Activated CD4-positive, alpha-beta T cell treated with anti-CD3 and anti-CD28 coated beads, Interleukin-2, amount 10 ng/mL, durations not matched to agents 24 days and 14 days (primary cell): ENCODE measurements around the gene F8. TPM values are rescaled to one million over a fixed set of nuclear protein-coding genes. Genes with fewer than 3 reads are reported as not detected.
"Not testable (repeated sequence)": the region's sequence is repeated elsewhere in the genome, so short reads cannot be mapped to it uniquely, and the experiment has no call there.

Source experiments
- DNase-seq: peaks from one replicate; pipeline ENCODE4 v3.0.0; 2022
- H3K27ac Mint-ChIP-seq: one replicate; pipeline ENCODE4 v1.8.0; 2022; ENCODE audit warnings: mild to moderate bottlenecking, mixed read lengths
- H3K27me3 Mint-ChIP-seq: one replicate; pipeline ENCODE4 v1.8.0; 2022; ENCODE audit warnings: mixed read lengths
- H3K36me3 Mint-ChIP-seq: one replicate; pipeline ENCODE4 v1.8.0; 2022; ENCODE audit warnings: low read depth, mild to moderate bottlenecking, mixed read lengths
- H3K4me1 Mint-ChIP-seq: one replicate; pipeline ENCODE4 v1.8.0; 2021; ENCODE audit warnings: mixed read lengths
- H3K4me3 Mint-ChIP-seq: one replicate; pipeline ENCODE4 v1.8.0; 2022; ENCODE audit warnings: mild to moderate bottlenecking, moderate library complexity, mixed read lengths
- H3K9me3 Mint-ChIP-seq: one replicate; pipeline ENCODE4 v1.8.0; 2021; ENCODE audit warnings: mixed read lengths
- intact Hi-C: fragments of 100-400 bp; cut with micrococcal nuclease; formaldehyde crosslinking; loops from one replicate; pipeline ENCODE4 v1.15.1; 2023
- total RNA-seq: library from RNA; stranded (reverse); gene quantifications from 2 replicates; pipeline ENCODE4 v1.2.3, GENCODE V29; 2022

The F8 gene
- total RNA-seq, 1 donor from 2014 or later: 3.7 TPM

GRCh38 chrX:154910528-154910927, 112.0 kb downstream of the F8 start:
- H3K9me3 Mint-ChIP-seq, DNase-seq, H3K4me3 Mint-ChIP-seq, H3K27ac Mint-ChIP-seq, H3K27me3 Mint-ChIP-seq, H3K36me3 Mint-ChIP-seq, H3K4me1 Mint-ChIP-seq: not testable (repeated sequence)
- intact Hi-C loops: loop anchor here (10.0 kb wide), 1 partner anchor 304 kb away; the partner anchor contains the start of gene VBP1

GRCh38 chrX:154910048-154910447, 112.5 kb downstream of the F8 start:
- H3K4me3 Mint-ChIP-seq, H3K4me1 Mint-ChIP-seq, H3K27ac Mint-ChIP-seq, H3K36me3 Mint-ChIP-seq, H3K27me3 Mint-ChIP-seq, H3K9me3 Mint-ChIP-seq, DNase-seq: not testable (repeated sequence)
- intact Hi-C loops: loop anchor here (10.0 kb wide), 1 partner anchor 305 kb away; the partner anchor contains the start of gene VBP1

GRCh38 chrX:154908821-154909220, 113.7 kb downstream of the F8 start:
- intact Hi-C loops: no loop called here
- Mint-ChIP-seq H3K4me1 (no peaks in the 10 kb centered on the region), H3K36me3 (no peaks in the 10 kb centered on the region), H3K4me3 (no peak overlapping the region), H3K27me3 (peaks cover 8% of the 10 kb centered on the region), H3K27ac (no peak overlapping the region), H3K9me3 (no peaks in the 10 kb centered on the region)
- no peak for DNase-seq

GRCh38 chrX:154902408-154902807, 120.1 kb downstream of the F8 start:
- Mint-ChIP-seq H3K27me3 (peaks cover 24% of the 10 kb centered on the region), H3K4me1 (no peaks in the 10 kb centered on the region), H3K27ac (no peak overlapping the region), H3K4me3 (no peak overlapping the region), H3K9me3 (no peaks in the 10 kb centered on the region), H3K36me3 (no peaks in the 10 kb centered on the region)
- intact Hi-C loops: no loop called here
- no peak for DNase-seq

- H3K9me3 Mint-ChIP-seq: no peaks in the 10 kb centered on the region
- no peak for DNase-seq
- intact Hi-C loops: no loop called here
- H3K27ac Mint-ChIP-seq: no peak overlapping the region
- H3K4me1 Mint-ChIP-seq: no peaks in the 10 kb centered on the region
- H3K36me3 Mint-ChIP-seq: no peaks in the 10 kb centered on the region
- peaks cover 26% of the 10 kb centered on the region for H3K27me3 Mint-ChIP-seq
- H3K4me3 Mint-ChIP-seq: no peak overlapping the region
Measured at GRCh38 chrX:154900323-154900722, 122.2 kb downstream of the F8 start.

GRCh38 chrX:154892296-154892695, 130.2 kb downstream of the F8 start:
- no peak overlapping the region for H3K4me3 Mint-ChIP-seq
- intact Hi-C loops: no loop called here

GRCh38 chrX:154890990-154891639, 131.4 kb downstream of the F8 start:
- Mint-ChIP-seq H3K4me1 (peaks cover 2% of the 10 kb centered on the region), H3K4me3 (no peak overlapping the region), H3K36me3 (peaks cover 5% of the 10 kb centered on the region), H3K27me3 (peaks cover 7% of the 10 kb centered on the region), H3K27ac (no peak overlapping the region), H3K9me3 (no peaks in the 10 kb centered on the region)
- no peak for DNase-seq
- intact Hi-C loops: no loop called here

More at GRCh38 chrX:154892296-154892695, 130.2 kb downstream of the F8 start:
- Mint-ChIP-seq H3K27me3 (peaks cover 7% of the 10 kb centered on the region), H3K27ac (no peak overlapping the region), H3K4me1 (peaks cover 2% of the 10 kb centered on the region), H3K9me3 (no peaks in the 10 kb centered on the region), H3K36me3 (peaks cover 5% of the 10 kb centered on the region)
- DNase-seq: no peak

GRCh38 chrX:154886789-154887221, 135.7 kb downstream of the F8 start:
- H3K4me1 Mint-ChIP-seq, H3K27ac Mint-ChIP-seq, DNase-seq, H3K9me3 Mint-ChIP-seq, H3K27me3 Mint-ChIP-seq, intact Hi-C loops, H3K36me3 Mint-ChIP-seq, H3K4me3 Mint-ChIP-seq: not testable (repeated sequence)

- H3K27me3 Mint-ChIP-seq, H3K4me1 Mint-ChIP-seq, H3K9me3 Mint-ChIP-seq, intact Hi-C loops, H3K36me3 Mint-ChIP-seq, H3K4me3 Mint-ChIP-seq, DNase-seq, H3K27ac Mint-ChIP-seq: not testable (repeated sequence)
Measured at GRCh38 chrX:154886069-154886788, 136.3 kb downstream of the F8 start, which contains the start of gene F8A1. Gene F8A1 (plus strand): TSS chrX:154886355. CDS start chrX:154886375, 20 bp downstream.

GRCh38 chrX:154885549-154885948, 137.0 kb downstream of the F8 start:
- H3K4me1 Mint-ChIP-seq, H3K9me3 Mint-ChIP-seq, H3K4me3 Mint-ChIP-seq, H3K27ac Mint-ChIP-seq, intact Hi-C loops, DNase-seq, H3K27me3 Mint-ChIP-seq, H3K36me3 Mint-ChIP-seq: not testable (repeated sequence)

GRCh38 chrX:154885057-154885456, 137.5 kb downstream of the F8 start:
- intact Hi-C loops, H3K36me3 Mint-ChIP-seq, DNase-seq, H3K4me3 Mint-ChIP-seq, H3K4me1 Mint-ChIP-seq, H3K9me3 Mint-ChIP-seq, H3K27me3 Mint-ChIP-seq, H3K27ac Mint-ChIP-seq: not testable (repeated sequence)

GRCh38 chrX:154884069-154884468, 138.5 kb downstream of the F8 start:
- H3K27me3 Mint-ChIP-seq, DNase-seq, H3K4me1 Mint-ChIP-seq, H3K27ac Mint-ChIP-seq, intact Hi-C loops, H3K4me3 Mint-ChIP-seq, H3K9me3 Mint-ChIP-seq, H3K36me3 Mint-ChIP-seq: not testable (repeated sequence)

GRCh38 chrX:154873329-154873728, 149.2 kb downstream of the F8 start:
- H3K4me3 Mint-ChIP-seq: no peak overlapping the region
- DNase-seq: no peak
- intact Hi-C loops: no loop called here
- H3K27me3 Mint-ChIP-seq: peaks cover 6% of the 10 kb centered on the region
- peaks cover 2% of the 10 kb centered on the region for H3K36me3 Mint-ChIP-seq
- H3K9me3 Mint-ChIP-seq: peaks cover 11% of the 10 kb centered on the region
- no peaks in the 10 kb centered on the region for H3K4me1 Mint-ChIP-seq
- H3K27ac Mint-ChIP-seq: no peak overlapping the region

GRCh38 chrX:154868522-154868921, 154.0 kb downstream of the F8 start:
- intact Hi-C loops, H3K27me3 Mint-ChIP-seq, H3K4me3 Mint-ChIP-seq, DNase-seq, H3K4me1 Mint-ChIP-seq, H3K27ac Mint-ChIP-seq, H3K36me3 Mint-ChIP-seq: not testable (repeated sequence)
- H3K9me3 Mint-ChIP-seq: peaks cover 18% of the 10 kb centered on the region
